CD4-positive, alpha-beta T cell treated with Interleukin-2 at 100 ng/mL for 4 hours (primary cell): ENCODE measurements around the gene AKAP7.

Experiments used
- DNase-seq: peaks from one replicate; pipeline ENCODE4 v3.0.0-alpha.2; 2020; ENCODE audit warnings: low spot score

AKAP7 gene

DNA sequence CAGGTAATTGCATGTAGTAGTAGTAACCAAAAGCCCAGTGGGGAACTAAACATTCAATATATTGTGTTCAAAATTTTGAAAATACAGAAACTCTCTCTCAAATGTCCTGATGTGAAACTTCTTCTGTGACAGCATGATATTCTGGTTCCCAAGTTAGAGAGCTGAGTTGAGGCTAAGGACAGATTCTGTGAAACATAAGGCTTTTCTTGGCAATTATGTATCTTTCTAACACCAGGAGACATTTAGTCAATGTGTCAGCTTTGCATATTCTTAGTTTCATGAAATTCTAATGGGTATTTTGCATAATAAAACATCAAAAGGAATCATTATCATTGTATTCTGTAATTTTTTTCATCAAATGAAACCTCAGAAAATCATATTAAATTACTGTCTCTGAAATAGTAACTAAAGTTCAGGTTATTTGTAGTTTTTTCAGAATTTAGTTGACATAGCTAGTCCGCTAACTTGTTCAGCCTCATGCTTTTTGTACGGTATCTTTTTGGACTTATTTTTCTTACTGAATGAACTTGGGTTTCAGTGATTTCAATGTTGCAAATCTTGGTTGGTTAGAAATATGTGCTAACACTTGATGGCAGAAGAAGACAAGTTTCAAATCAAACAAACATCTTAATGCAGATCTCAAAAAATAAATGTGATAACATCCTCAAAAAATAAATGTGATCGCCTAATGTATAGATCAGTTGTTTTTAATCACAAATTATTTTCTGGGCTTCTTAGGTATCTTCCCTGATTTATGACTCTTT, 70.4 kb downstream of the AKAP7 start:
- no peak for DNase-seq

DNA sequence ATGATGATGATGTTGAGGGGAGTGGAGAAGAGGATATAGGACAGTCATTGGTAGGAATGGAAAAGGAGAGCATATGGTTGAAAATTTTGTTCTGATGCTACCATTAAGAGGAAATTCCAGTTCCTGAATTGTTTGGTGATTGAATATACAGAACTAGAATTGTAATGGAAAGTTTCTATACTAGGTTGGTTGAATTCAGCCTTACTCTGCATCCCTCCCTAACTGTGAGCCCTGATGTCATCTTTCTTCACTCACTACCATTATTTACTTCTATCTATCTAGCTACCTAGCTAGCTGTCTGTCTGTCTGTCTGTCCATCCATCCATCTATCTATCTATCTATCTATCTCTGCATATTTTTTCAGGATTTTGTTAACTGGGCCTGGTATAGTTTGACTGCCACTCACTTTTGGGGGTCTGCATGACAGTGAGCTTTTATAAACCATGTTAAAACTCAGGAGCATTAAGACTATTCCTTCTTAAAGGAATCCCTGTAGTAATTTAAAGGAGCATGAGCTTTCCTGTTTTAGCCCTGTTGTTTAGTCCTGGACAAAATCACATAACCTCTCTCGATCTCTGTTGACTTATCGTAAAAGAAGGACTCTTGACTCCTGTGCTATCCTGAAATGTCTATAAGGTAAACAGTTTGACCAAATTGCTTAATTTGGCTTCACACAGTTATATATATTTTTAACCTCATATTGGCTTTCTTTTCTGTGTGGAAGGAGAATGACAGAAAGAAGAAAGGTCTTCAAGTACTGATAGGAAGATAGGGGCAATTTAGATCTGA, 71.4 kb downstream of the AKAP7 start:
- no peak for DNase-seq

GRCh38 chr6:131208787-131209186, 73.5 kb downstream of the AKAP7 start:
- DNase-seq = peak; percentile 15

- DNase-seq = no peak
Measured at GRCh38 chr6:131210469-131210868, 75.2 kb downstream of the AKAP7 start.

- DNase-seq = no peak
Measured at GRCh38 chr6:131212024-131212423, 76.8 kb downstream of the AKAP7 start.

DNA sequence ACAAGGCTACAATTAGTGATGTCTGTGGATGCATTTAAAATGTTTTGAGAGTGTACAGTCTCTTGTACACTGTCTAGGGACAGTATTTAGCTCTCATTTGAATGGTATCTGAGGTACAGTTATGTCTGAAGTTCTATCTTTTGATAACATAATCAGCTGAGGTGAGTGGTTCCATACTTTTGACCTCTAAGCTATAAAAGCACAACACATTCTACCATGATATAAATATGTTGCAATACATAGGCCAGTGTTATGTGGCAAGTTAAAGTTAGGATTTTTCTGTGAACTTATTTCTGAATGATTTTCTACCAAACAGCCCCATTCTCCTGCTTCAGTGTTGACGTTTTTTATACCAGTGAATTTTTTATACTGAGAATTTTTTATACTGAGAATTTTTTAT, 77.6 kb downstream of the AKAP7 start:
- DNase-seq = no peak

DNA sequence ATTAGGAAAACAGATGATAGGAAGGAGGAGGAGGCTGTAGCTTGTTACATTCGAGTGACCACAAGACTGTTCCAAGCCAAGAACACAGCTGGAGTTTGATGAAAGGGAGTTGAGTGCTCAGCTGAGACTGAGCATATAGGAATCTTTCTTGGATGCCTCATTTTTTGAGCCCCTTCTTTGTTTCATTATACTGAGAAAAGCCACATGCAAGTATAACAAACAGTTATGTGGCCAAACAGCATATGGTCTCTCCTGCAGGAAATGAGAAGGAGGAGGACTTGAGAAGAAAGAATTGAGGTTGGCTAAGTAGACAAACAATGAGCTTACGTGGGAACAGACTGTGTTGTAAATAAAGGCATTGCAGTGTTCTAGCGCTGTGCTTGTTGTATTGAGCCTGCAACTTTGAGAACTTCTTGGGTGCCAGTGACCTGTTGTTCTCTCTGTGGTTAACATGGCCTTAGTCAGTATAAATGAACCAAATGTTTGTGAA, 78.3 kb downstream of the AKAP7 start:
- no peak for DNase-seq

GRCh38 chr6:131215219-131215618, 80.0 kb downstream of the AKAP7 start:
- DNase-seq = no peak

DNA sequence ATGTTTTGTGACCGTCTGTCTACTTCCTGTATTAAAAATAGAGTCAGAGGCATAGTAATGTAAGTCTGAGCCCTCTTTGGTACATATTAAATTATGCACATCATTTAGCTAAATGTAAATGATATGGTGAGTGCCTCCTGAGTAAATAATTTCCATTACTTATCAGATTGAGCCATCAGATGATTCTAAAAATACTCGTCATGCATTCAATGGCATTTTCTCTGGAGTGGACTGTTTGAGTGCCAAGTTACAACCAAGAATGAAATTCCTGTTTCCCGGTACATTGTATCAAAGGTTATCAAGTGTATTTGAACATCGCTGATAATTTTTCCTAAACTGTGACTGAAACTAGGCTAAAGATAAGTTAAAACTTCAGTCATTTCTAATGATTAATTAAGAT, 81.0 kb downstream of the AKAP7 start:
- no peak for DNase-seq

GRCh38 chr6:131222773-131223172, 87.5 kb downstream of the AKAP7 start:
- DNase-seq = no peak

DNA sequence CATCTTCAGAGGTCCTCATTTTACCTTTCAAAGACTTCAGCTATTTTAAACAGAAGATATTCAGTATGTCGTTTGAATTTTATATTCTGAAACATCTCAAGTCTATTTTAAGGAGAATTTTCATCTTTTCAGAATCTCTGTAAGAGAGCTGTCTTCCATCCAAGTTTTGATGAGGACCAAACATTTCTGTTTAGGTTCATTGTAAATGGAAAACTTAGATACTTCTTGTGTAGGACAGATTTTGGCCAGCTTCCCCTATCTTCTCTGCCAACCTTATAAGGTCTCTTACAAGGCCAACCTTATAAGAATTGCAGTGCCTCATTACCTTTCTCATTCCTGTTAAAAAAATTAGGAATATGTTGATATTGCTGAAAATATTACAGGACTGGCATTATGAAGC, 88.1 kb downstream of the AKAP7 start:
- DNase-seq = no peak

DNA sequence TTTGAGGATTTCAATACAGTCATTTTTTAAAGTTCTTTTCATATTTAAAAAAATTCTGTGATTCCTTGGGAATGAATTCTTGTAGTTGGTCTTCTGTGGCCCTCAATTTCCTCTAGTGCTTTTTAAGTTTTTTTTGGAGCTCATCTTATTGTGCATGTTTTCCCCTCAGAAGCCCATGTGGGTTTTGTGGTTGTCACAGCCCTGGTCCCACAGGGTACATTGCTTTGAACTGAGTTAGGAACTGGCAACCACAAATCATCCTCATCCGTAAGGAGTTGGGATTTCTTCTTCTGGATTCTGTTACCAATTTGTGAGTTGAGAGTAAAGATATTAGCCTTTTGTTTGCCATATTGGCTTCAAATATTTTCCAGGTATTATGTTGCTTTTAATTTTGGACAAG, 89.9 kb downstream of the AKAP7 start:
- DNase-seq = no peak

- DNase-seq = no peak
Measured at GRCh38 chr6:131225959-131226358, 90.7 kb downstream of the AKAP7 start.

DNA sequence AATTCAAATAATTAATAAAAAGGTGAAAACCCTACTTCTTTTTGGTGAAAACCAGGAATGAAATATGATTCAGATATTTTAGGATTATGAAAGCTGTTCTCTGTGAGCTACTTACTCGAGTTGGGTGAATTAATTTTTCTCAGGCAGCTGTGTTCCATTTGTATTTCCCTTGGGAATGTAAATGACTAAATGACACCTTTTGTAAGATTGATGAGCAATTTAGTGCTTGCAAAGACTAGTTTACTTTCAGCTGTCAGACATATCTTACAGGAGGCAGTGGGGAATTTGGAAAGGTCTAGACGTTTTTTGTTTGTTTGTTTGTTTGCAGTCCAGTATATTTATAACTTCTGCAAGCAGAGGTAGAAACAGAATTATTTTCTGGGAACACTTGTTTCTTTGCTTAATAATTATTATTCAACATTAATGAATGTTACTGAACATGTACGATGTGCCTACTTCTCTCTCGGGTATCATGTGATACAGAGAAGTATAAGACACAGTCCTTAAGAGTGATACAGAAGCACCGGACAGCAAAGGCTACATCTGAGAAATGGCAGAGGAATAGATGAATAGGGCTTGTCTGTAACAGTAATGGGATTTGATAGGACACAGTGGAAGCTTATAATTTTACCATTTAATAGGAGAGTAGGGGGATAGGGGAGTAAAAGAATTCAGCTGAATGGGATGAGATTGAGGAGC, 91.3 kb downstream of the AKAP7 start:
- DNase-seq = no peak

DNA sequence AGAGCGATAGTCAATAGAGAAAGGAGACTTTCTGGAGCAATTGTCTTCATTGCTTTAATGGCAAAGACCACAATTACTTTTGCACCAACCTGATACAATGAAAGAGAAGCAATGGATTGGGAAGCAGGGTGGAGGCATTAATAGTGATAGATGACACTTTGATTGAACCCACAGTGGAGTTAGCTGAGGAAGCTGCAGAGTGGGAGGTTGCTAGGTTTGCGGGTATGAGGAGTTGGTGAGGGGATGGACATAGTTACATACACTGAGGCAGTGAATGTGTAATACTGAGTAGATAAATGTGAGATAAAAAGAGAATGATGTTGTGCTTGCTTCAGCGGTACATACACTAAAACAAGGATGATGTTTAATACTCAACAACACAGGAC, 91.9 kb downstream of the AKAP7 start:
- no peak for DNase-seq

GRCh38 chr6:131231103-131231502, 95.8 kb downstream of the AKAP7 start:
- no peak for DNase-seq

GRCh38 chr6:131231891-131232290, 96.6 kb downstream of the AKAP7 start:
- no peak for DNase-seq

DNA sequence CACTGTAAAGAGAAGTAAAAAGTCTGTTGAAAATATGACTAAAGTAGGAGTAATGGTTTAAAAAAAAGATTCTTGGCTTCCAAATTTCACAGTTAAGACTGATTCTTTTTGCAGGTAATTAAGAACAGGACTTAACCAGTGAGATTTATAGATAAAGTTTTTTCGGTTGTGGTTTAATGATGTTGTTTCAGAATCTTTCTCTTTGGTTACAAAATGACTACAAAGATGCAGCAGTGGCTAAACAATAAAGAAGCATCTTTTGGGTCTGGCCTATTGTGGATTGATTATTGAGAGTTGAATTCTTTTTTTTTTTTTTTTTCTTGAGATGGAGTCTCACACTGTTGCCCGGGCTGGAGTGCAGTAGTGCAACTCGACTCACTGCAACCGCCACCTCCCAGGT, 109.7 kb downstream of the AKAP7 start:
- DNase-seq = no peak

DNA sequence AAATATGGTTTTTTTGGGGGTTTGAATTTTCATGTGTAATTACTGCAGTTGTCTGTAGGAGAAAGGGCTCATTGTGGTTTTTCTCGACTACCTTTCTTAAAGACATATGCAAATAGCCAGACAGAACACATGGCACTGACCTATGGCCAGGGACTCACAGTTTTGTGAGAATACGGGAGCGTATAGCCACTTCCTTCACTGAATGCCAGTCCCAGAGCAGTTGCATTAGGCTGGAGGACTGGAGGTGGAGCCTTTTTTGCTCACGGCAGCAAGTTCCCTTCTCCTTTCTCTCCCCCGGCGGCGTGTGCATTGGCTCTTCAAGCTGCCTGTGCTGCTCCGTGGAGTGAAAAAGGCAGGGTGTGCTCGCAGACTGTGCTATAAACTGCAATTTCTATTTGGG, 114.9 kb downstream of the AKAP7 start:
- DNase-seq = no peak

GRCh38 chr6:131250936-131251335, 115.7 kb downstream of the AKAP7 start:
- DNase-seq = no peak

DNA sequence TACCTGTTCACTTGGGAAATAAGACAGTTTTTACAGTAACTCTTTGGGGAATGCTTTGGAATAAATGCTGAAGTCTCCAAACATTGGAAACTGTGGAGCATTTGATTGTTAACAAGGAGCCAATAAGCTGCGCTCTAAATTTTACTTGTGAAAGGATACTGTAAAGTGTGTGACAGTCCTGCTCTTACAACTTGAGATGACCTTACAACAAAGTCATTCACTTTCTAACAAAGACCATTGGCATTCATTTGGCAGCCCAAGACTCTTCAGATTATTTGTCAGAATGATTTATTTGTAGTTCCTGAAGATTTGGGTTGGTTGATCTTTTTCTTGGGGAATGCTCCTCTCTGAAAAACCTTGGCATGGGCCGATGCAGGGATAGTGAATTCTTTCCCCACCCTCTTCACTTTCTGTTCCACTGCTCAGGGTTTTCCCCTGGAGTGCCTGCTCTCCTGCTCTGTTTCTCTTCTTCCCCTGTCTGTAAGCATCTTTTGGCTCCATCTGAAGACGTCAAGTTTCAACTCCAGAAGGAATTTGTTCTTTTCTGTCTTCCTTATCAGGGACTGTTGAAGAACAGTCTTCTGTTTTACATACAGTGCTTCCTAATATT, 116.4 kb downstream of the AKAP7 start:
- no peak for DNase-seq

DNA sequence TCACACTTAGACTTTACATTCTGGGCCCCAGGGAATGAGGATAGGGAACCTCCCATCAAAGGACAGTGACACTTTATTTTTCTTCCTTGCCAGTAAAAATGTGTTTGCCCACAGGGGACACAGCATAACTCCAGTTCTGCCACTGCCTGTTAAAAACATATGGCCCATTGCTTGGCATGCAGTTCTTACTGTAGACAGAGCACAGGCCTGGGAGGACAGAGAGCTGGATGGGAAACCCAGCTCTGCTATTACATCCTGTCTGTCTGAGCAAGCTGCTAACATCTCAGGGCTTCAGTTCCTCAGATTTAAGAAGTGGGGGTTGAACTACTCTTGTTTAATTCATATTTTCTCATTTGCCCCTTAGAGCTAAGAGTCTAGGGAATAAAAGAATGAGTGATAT, 120.2 kb downstream of the AKAP7 start:
- no peak for DNase-seq
